Measurements from ENCODE around the gene SLAIN1.

DNA sequence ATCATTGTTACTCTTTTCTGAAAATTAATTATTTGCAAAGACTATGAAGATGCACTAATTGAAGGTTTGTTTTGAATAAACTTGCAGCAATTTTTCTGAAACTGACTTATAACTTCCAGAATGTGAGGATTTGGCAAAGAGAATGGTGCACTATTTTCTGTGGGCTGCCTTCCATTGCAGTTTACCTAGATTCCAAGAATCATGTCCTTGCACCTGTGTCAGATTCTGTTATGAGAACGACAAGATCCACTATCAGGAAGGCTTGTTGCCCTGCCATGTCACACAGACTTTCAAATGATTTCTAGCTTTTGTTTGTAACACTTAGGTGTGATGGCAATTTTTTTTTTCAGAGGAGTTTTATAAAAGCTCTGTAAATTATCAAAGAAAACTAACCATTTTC lies 5.6 kb upstream of the SLAIN1 start:
- no peak for TF ChIP-seq EZH2 (IDR thresholded peaks at IDR 0.05; ENCODE audit: insufficient read depth, poor library complexity, severe bottlenecking)
- no peak for TF ChIP-seq EZH2phosphoT487 (IDR thresholded peaks at IDR 0.05; ENCODE audit: insufficient read depth, low read depth)

Data from GM23248 (cell line).